Tibial nerve (tissue), 4 donors: ENCODE measurements around the gene G3BP2. TPM values are rescaled to one million over a fixed set of nuclear protein-coding genes. Genes with fewer than 3 reads are reported as not detected.
"Not testable (repeated sequence)": the region's sequence is repeated elsewhere in the genome, so short reads cannot be mapped to it uniquely, and the experiment has no call there.

ENCODE experiments used
- DNase-seq, 2 donors: peaks; one replicate each; pipeline ENCODE4 v3.0.0-alpha.2; 2019; ENCODE audit warnings: low spot score in 2 of 2
- H3K27ac ChIP-seq, 4 donors: fragments of 200-600 bp; sonication (generic) in 3 of 4; one replicate each; pipeline ENCODE4 v1.5.1; 2017 to 2019; ENCODE audit warnings: mild to moderate bottlenecking in 1 of 4
- H3K27me3 ChIP-seq, 2 donors: fragments of 200-600 bp; sonication (generic) in 1 of 2; one replicate each; pipeline versions ENCODE4 v1.5.1 to v1.6.0; 2017 to 2019
- H3K36me3 ChIP-seq, 3 donors: fragments of 200-600 bp; sonication (generic); one replicate each; pipeline ENCODE4 v1.5.1; 2018 to 2019
- H3K4me1 ChIP-seq, 4 donors: fragments of 200-600 bp; sonication (generic) in 3 of 4; one replicate each; pipeline ENCODE4 v1.5.1; 2017 to 2019
- H3K4me3 ChIP-seq, 4 donors: fragments of 200-600 bp; sonication (generic) in 3 of 4; one replicate each; pipeline ENCODE4 v1.5.1; 2017 to 2019; ENCODE audit warnings: mild to moderate bottlenecking in 1 of 4, moderate library complexity in 1 of 4
- H3K9me3 ChIP-seq, 4 donors: fragments of 200-600 bp; sonication (generic) in 3 of 4; one replicate each; pipeline ENCODE4 v1.5.1; 2017 to 2019
- EP300 ChIP-seq, 2 donors: sonication (generic); formaldehyde crosslinking; IDR thresholded peaks; one replicate each; pipeline ENCODE4 v1.6.1; 2017; ENCODE audit warnings: antibody characterized with exemption in 2 of 2, mild to moderate bottlenecking in 1 of 2
- POLR2A ChIP-seq, 2 donors: fragments of 450-650 bp; IDR thresholded peaks; one replicate each; pipeline ENCODE4 v1.6.1; 2017; ENCODE audit warnings: antibody characterized with exemption in 2 of 2, mild to moderate bottlenecking in 2 of 2, moderate library complexity in 2 of 2
- WGBS, 2 donors: methylation state at CpG; one replicate each; pipeline ENCODE4 v1.1.5; 2018; 5-methylcytosine and 5-hydroxymethylcytosine counted together
- total RNA-seq, 4 donors: library from RNA; depleted of rRNA; stranded (reverse); fragments of >200 nt; gene quantifications; one replicate each; pipeline ENCODE4 v1.1.0, GENCODE V29; 2016
- TF ChIP-seq, protein P1 (sequence below), 5 experiments: fragments of 200-600 bp in 3 of 5; fragments of 450-650 bp in 2 of 5; sonication (generic) in 3 of 5; IDR thresholded peaks; one replicate each; pipeline ENCODE4 v1.5.1; 2016 to 2019; ENCODE audit warnings: antibody characterized with exemption in 5 of 5, mild to moderate bottlenecking in 3 of 5, moderate library complexity in 2 of 5

Gene G3BP2
- total RNA-seq, 4 donors from 2014 or later: 48.7 to 70.1 (median 56.6) TPM

DNA sequence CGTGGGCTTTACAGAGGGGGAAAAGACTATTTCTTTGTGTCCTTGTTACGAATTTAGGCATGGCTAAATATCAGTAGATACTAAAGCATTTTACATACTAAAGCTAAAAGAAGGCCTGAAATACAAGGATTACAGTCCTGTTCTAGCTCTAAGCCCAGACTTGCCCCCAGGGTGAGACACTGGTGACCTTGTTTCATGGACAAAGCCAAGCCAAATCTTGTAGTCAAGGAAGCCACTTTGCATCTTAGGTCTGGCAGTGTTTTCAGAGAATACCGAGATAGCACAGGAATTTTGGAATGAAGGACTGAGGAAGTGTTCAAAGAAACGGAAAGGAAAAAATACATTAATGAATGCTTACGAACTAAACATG is 733 bp upstream of the G3BP2 start:
- WGBS, 2 donors: 23 to 37% methylated on average over 5 of the region's 5 CpGs
- no peak for DNase-seq

DNA sequence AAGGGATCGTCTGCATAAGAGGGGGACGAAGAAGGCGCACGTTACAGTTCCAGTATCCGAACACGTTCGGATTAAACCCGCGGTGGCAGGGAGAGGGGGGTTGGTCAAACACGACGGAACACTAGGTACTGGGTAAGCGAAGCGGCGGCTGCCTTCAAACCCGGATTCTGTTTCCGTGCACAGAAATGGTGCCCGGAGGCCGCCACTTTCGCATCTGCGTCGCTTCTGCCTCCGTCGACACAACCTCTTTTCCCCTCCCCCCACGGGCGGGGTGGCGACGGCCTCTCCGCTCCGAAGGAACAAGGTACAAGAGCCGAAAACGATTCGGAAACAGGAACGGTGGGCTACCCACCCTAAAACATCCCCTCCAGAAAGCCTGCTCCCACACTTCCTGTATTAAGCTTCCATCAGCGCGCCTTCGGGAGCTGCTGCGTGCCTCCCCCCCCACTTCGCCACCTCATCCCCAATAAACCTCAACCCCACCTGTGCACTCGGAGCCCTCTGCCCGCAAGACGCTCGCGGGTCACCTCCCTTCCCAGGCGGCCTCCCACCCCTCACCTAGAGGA is 667 bp downstream of the G3BP2 start:
- Histone ChIP-seq H3K27me3 (no peaks in the 10 kb centered on the region), H3K27ac (peak overlapping the region; percentile 86 to 97 (median 90)), H3K4me1 (peaks cover 0 to 44% (median 20%) of the 10 kb centered on the region in 4 donors), H3K36me3 (no peaks in the 10 kb centered on the region), H3K9me3 (no peaks in the 10 kb centered on the region), H3K4me3 (peak overlapping the region; percentile 81 to 96 (median 91))
- DNase-seq: peak; percentile 42 to 57
- no peak for TF ChIP-seq POLR2A (IDR thresholded peaks at IDR 0.05)
- TF ChIP-seq, protein P1, sequence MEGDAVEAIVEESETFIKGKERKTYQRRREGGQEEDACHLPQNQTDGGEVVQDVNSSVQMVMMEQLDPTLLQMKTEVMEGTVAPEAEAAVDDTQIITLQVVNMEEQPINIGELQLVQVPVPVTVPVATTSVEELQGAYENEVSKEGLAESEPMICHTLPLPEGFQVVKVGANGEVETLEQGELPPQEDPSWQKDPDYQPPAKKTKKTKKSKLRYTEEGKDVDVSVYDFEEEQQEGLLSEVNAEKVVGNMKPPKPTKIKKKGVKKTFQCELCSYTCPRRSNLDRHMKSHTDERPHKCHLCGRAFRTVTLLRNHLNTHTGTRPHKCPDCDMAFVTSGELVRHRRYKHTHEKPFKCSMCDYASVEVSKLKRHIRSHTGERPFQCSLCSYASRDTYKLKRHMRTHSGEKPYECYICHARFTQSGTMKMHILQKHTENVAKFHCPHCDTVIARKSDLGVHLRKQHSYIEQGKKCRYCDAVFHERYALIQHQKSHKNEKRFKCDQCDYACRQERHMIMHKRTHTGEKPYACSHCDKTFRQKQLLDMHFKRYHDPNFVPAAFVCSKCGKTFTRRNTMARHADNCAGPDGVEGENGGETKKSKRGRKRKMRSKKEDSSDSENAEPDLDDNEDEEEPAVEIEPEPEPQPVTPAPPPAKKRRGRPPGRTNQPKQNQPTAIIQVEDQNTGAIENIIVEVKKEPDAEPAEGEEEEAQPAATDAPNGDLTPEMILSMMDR (IDR thresholded peaks at IDR 0.05): no peak
- WGBS, 2 donors: 0 to 1% methylated on average over 34 to 44 of the region's 44 CpGs

More for the DNA sequence above, 733 bp upstream of the G3BP2 start:
- no peaks in the 10 kb centered on the region for H3K9me3 ChIP-seq
- H3K27ac ChIP-seq: peak overlapping the region; percentile 86 to 97 (median 92)
- H3K27me3 ChIP-seq: no peaks in the 10 kb centered on the region
- no peaks in the 10 kb centered on the region for H3K36me3 ChIP-seq
- TF ChIP-seq, protein P1 (IDR thresholded peaks at IDR 0.05): no peak
- TF ChIP-seq EP300 (IDR thresholded peaks at IDR 0.05) (no peak), POLR2A (IDR thresholded peaks at IDR 0.05) (no peak)
- peak overlapping the region; percentile 24 to 96 (median 91) for H3K4me3 ChIP-seq
- H3K4me1 ChIP-seq: peaks cover 0 to 37% (median 20%) of the 10 kb centered on the region in 4 donors

DNA sequence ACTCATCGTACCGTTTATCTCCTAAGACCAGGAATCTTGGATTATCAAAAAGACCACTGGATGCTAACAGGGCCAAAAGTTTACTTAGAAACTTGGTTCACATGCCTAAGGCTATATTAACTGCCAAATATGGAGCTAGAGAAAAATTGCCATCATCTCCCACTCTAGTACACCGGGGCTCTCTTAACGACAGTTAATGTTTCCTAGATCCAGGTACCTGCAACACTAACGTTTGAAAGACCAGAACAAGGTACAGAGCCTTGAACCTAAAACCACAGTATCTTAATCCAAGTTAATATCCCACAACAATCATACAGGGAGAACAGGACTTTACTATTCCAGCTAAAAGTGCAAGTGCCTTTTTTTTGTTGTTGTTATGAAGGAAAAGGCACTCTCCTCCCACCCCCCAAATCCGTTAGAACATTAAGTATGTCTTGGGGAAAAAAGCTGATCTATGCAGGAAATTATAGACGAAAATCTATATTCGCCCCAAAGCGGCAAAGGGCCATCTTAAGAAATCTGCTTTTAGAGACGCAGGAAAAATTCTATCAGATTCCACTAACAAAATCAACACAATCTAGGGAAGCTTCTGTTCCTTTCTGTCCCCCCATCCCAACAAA is 1.3 kb downstream of the G3BP2 start:
- peak overlapping the region; percentile 81 to 96 (median 91) for H3K4me3 ChIP-seq
- peak overlapping the region; percentile 86 to 97 (median 90) for H3K27ac ChIP-seq
- no peak for DNase-seq
- no peaks in the 10 kb centered on the region for H3K36me3 ChIP-seq
- peaks cover 0 to 44% (median 20%) of the 10 kb centered on the region in 4 donors for H3K4me1 ChIP-seq
- no peaks in the 10 kb centered on the region for H3K9me3 ChIP-seq
- TF ChIP-seq, protein P1 (IDR thresholded peaks at IDR 0.05): no peak
- TF ChIP-seq EP300 (IDR thresholded peaks at IDR 0.05) (no peak), POLR2A (IDR thresholded peaks at IDR 0.05) (no peak)
- 14 to 15% methylated on average over 10 of the region's 10 CpGs for WGBS, 2 donors
- H3K27me3 ChIP-seq: no peaks in the 10 kb centered on the region

DNA sequence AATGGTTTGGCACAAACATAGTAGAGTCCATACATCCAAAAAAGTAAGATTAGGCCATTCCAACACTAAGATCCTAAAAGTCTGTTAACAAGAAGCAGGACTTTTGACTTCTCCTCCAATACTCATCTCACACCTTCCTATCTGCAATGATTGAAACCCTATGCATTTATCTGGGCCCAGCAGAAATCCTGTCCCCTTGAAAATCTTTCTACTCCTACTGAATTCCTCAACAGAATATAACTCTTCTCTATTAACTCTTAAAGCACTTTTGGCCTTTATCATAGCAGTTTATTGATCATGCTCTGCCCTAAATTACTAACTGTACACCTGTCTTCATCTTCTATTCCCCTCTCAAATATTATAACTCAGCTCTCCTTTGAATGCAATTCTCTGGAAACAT is 4.6 kb downstream of the G3BP2 start:
- no peaks in the 10 kb centered on the region for H3K27me3 ChIP-seq
- DNase-seq: no peak
- no peaks in the 10 kb centered on the region for H3K36me3 ChIP-seq
- no peak overlapping the region for H3K27ac ChIP-seq
- peaks cover 0 to 48% (median 22%) of the 10 kb centered on the region in 4 donors for H3K4me1 ChIP-seq
- TF ChIP-seq, protein P1 (IDR thresholded peaks at IDR 0.05): no peak
- TF ChIP-seq EP300 (IDR thresholded peaks at IDR 0.05) (no peak), POLR2A (IDR thresholded peaks at IDR 0.05) (no peak)
- no peak overlapping the region for H3K4me3 ChIP-seq
- H3K9me3 ChIP-seq: no peaks in the 10 kb centered on the region

DNA sequence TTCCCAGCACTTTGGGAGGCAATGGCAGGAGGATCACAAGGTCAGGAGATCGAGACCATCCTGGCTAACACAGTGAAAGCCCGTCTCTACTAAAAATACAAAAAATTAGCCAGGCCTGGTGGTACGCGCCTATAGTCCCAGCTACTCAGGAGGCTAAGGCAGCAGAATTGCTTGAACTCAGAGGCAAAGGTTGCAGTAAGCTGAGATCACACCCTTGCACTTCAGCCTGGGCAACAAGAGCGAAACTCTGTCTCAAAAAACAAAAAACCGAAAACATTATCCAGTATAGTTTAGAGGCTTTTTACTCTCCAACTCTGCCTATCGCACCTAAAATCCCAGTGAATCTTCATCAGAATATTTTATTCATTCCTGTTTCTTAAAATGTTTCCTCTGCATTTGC is 5.6 kb downstream of the G3BP2 start:
- peaks cover 0 to 48% (median 22%) of the 10 kb centered on the region in 4 donors for H3K4me1 ChIP-seq
- not testable (repeated sequence) for H3K9me3 ChIP-seq, H3K36me3 ChIP-seq, H3K27me3 ChIP-seq, H3K4me3 ChIP-seq, H3K27ac ChIP-seq, DNase-seq
- WGBS, 2 donors: 85 to 87% methylated on average over 7 of the region's 7 CpGs
